Thyroid gland (tissue), 4 donors: Measurements from ENCODE around the gene FOXP2.

Experiments used
- POLR2A ChIP-seq, 2 donors: fragments of 450-650 bp; IDR thresholded peaks; one replicate each; pipeline ENCODE4 v1.6.1; 2017; ENCODE audit warnings: antibody characterized with exemption in 2 of 2, mild to moderate bottlenecking in 2 of 2, moderate library complexity in 1 of 2
- TF ChIP-seq, protein P1 (sequence below), 6 experiments: fragments of 200-600 bp in 3 of 6; fragments of 450-650 bp in 3 of 6; sonication (generic) in 3 of 6; IDR thresholded peaks; one replicate each; pipeline ENCODE4 v1.5.1; 2016 to 2019; ENCODE audit warnings: antibody characterized with exemption in 6 of 6, mild to moderate bottlenecking in 2 of 6, inconsistent platforms in 1 of 6, moderate library complexity in 1 of 6

GRCh38 chr7:114415064-114415989 is 712 bp downstream of the FOXP2 start:
- TF ChIP-seq, protein P1, sequence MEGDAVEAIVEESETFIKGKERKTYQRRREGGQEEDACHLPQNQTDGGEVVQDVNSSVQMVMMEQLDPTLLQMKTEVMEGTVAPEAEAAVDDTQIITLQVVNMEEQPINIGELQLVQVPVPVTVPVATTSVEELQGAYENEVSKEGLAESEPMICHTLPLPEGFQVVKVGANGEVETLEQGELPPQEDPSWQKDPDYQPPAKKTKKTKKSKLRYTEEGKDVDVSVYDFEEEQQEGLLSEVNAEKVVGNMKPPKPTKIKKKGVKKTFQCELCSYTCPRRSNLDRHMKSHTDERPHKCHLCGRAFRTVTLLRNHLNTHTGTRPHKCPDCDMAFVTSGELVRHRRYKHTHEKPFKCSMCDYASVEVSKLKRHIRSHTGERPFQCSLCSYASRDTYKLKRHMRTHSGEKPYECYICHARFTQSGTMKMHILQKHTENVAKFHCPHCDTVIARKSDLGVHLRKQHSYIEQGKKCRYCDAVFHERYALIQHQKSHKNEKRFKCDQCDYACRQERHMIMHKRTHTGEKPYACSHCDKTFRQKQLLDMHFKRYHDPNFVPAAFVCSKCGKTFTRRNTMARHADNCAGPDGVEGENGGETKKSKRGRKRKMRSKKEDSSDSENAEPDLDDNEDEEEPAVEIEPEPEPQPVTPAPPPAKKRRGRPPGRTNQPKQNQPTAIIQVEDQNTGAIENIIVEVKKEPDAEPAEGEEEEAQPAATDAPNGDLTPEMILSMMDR (IDR thresholded peaks at IDR 0.05) = no peak
- TF ChIP-seq POLR2A (IDR thresholded peaks at IDR 0.05) = no peak
